Hepatic stellate cell (primary cell): ENCODE data around the gene FGF2.
"Not testable (repeated sequence)": the region's sequence is repeated elsewhere in the genome, so short reads cannot be mapped to it uniquely, and the experiment has no call there.

Source experiments
- DNase-seq: peaks from one replicate; pipeline ENCODE4 v3.0.0; 2011; ENCODE audit warnings: low spot score

The FGF2 gene

GRCh38 chr4:122930862-122931261 is 104.2 kb downstream of the FGF2 start:
- peak; percentile 12 for DNase-seq

GRCh38 chr4:122932763-122933162 is 106.1 kb downstream of the FGF2 start:
- no peak for DNase-seq

GRCh38 chr4:122945136-122945535 is 118.5 kb downstream of the FGF2 start:
- not testable (repeated sequence) for DNase-seq

DNA sequence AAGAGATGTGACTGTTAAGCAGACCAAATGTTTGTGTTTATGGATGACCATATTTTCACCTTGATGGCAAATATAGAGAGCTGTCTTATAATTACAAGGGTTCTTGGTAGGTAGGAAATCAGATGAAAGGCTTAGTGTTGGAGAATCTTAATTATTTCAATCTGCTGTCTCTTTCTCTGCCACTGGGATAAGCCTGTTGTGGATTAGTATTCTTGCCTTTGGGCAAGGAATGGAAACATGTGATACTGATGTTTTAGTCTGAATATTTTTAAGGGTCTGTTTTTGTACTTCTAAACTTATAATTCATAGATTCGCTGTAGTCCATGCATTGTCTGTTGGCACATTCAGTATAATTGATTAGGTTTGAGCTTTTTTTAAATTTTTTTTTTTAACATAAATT is 119.5 kb downstream of the FGF2 start:
- DNase-seq, result no peak
